ENCODE results near the gene CCDC134. TPM values are rescaled to one million over a fixed set of nuclear protein-coding genes. Genes with fewer than 3 reads are reported as not detected.
"Not testable (repeated sequence)": the region's sequence is repeated elsewhere in the genome, so short reads cannot be mapped to it uniquely, and the experiment has no call there.

The CCDC134 gene
- polyA plus RNA-seq, 1 of the 3 experiments (the other 2 are of a cell fraction), result 2.0 TPM

- TF ChIP-seq GABPA (IDR thresholded peaks at IDR 0.05; ENCODE audit: low read depth), result no peak
- no peak for TF ChIP-seq TCF12 (IDR thresholded peaks at IDR 0.05)
- no peak for TF ChIP-seq SIN3A (IDR thresholded peaks at IDR 0.05; ENCODE audit: borderline replicate concordance, low read depth, low read length)
- TF ChIP-seq RCOR1 (IDR thresholded peaks at IDR 0.05; ENCODE audit: low read length), result no peak
These were observed 33.0 kb downstream of the CCDC134 start (continued) for GRCh38 chr22:41833369-41834004.

- Histone ChIP-seq H2AFZ (ENCODE audit: low read depth) (no peak overlapping the region), H3K4me3 (ENCODE audit: low read depth in 2 of 2, low read length in 1 of 2) (peak overlapping the region; percentile 58 to 60), H4K20me1 (ENCODE audit: insufficient read depth) (no peaks in the 10 kb centered on the region), H3K79me2 (ENCODE audit: insufficient read depth) (0 out of 2 replicates have a peak, but pooled peaks cover 7% of the 10 kb centered on the region), H3K9ac (peak overlapping the region; percentile 55; the same call in 1 of the 2 replicates), H3K27ac (ENCODE audit: low read depth in 2 of 2, low read length in 1 of 2) (peak overlapping the region in 1 of 2 experiments; percentile 72; a peak in 1 of 4 replicates), H3F3A (replicated peaks; ENCODE audit: insufficient read depth) (no peaks in the 10 kb centered on the region), H3K27me3 (ENCODE audit: insufficient read depth) (no peaks in the 10 kb centered on the region), H3K4me2 (peak overlapping the region; percentile 74), H3K36me3 (replicated peaks in 1 of 2; ENCODE audit: control insufficient read depth in 1 of 2, insufficient read depth in 2 of 2, low read length in 1 of 2) (no peaks in the 10 kb centered on the region), H3K9me2 (no peaks in the 10 kb centered on the region), H3K4me1 (ENCODE audit: control insufficient read depth in 1 of 2, insufficient read depth in 2 of 2, low read depth in 1 of 2, low read length in 1 of 2) (no peaks in the 10 kb centered on the region; a peak in 1 of 4 replicates), H3K9me3 (no peaks in the 10 kb centered on the region)
- no peak for DNase-seq
- 24% methylated on average over 10 of the region's 14 CpGs for WGBS (ENCODE audit: low lambda C conversion rate)
- POLR2A ChIA-PET, result interaction anchor here (0.6 kb wide), 1 partner anchor 441 kb away, joined by 3 read pairs; no protein-coding TSS in a partner anchor
- TF ChIP-seq REST (IDR thresholded peaks at IDR 0.05; ENCODE audit: low read depth, low read length) (no peak), USF2 (IDR thresholded peaks at IDR 0.05; ENCODE audit: borderline replicate concordance, low read depth, low read length) (no peak), CHD2 (IDR thresholded peaks at IDR 0.05; ENCODE audit: low read length, partially characterized antibody) (peak; percentile 45)
- CTCF ChIA-PET, result interaction anchor here (0.7 to 1.1 kb wide), 3 partner anchors 11 to 146 kb away, joined by 3 read pairs; partner anchors contain the start of gene SNU13
These were observed 33.8 kb downstream of the CCDC134 start for GRCh38 chr22:41834005-41834944.

GRCh38 chr22:41835462-41835861 is 35.0 kb downstream of the CCDC134 start:
- H3K27ac ChIP-seq (ENCODE audit: low read depth in 2 of 2, low read length in 1 of 2); H3K4me2 ChIP-seq; DNase-seq; POLR2A ChIA-PET; H3K27me3 ChIP-seq (ENCODE audit: insufficient read depth); H3K9me3 ChIP-seq; H4K20me1 ChIP-seq (ENCODE audit: insufficient read depth); H3K36me3 ChIP-seq (replicated peaks in 1 of 2; ENCODE audit: control insufficient read depth in 1 of 2, insufficient read depth in 2 of 2, low read length in 1 of 2); H3K4me3 ChIP-seq (ENCODE audit: low read depth in 2 of 2, low read length in 1 of 2); H2AFZ ChIP-seq (ENCODE audit: low read depth); H3F3A ChIP-seq (replicated peaks; ENCODE audit: insufficient read depth); H3K79me2 ChIP-seq (ENCODE audit: insufficient read depth); H3K9ac ChIP-seq; H3K9me2 ChIP-seq; H3K4me1 ChIP-seq (ENCODE audit: control insufficient read depth in 1 of 2, insufficient read depth in 2 of 2, low read depth in 1 of 2, low read length in 1 of 2): not testable (repeated sequence)
- 93% methylated on average over 6 of the region's 8 CpGs for WGBS (ENCODE audit: low lambda C conversion rate)
- CTCF ChIA-PET, result interaction anchor here (0.7 to 0.9 kb wide), 2 partner anchors 116 to 138 kb away, joined by 3 to 5 read pairs; partner anchors contain the start of gene SMIM45
